ENCODE results near the gene OR51B2. TPM values are rescaled to one million over a fixed set of nuclear protein-coding genes. Genes with fewer than 3 reads are reported as not detected.

The OR51B2 gene
- polyA plus RNA-seq, 1 donor from 2014 or later = not detected

DNA sequence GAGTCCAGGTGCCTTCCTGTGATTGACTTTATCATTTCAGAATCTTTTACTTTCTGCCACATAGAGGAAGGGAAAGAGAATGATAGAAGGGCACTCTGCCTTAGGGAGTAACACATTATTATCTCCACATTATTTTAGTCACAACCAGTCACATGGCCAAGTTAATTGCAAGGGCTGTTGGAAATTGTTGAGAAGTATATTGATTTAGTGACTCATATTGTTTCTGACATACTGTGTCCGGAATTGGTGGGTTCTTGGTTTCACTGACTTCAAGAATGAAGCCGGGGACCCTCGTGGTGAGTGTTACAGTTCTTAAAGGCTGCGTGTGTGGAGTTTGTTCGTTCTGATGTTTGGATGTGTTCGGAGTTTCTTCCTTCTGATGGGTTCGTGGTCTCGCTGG, 31.1 kb downstream of the OR51B2 start:
- no peaks in the 10 kb centered on the region for H3K27me3 ChIP-seq (ENCODE audit: insufficient read depth, low read depth, low read length)
- no peaks in the 10 kb centered on the region for H3K9me3 ChIP-seq (ENCODE audit: low read length)
- no peak overlapping the region for H3K27ac ChIP-seq (ENCODE audit: low read length)
- H4K20me1 ChIP-seq (ENCODE audit: insufficient read depth) = no peaks in the 10 kb centered on the region
- no peaks in the 10 kb centered on the region for H3K79me2 ChIP-seq (replicated peaks; ENCODE audit: insufficient read depth, low read length)
- TF ChIP-seq RAD21 (conservative IDR thresholded peaks at IDR 0.05) = no peak
- no peak for TF ChIP-seq EZH2 (IDR thresholded peaks at IDR 0.05; ENCODE audit: borderline replicate concordance, insufficient read depth, low read length, poor library complexity, severe bottlenecking)
- TF ChIP-seq TAF1 (IDR thresholded peaks at IDR 0.05; ENCODE audit: low read depth) = no peak
- TF ChIP-seq, protein P1, sequence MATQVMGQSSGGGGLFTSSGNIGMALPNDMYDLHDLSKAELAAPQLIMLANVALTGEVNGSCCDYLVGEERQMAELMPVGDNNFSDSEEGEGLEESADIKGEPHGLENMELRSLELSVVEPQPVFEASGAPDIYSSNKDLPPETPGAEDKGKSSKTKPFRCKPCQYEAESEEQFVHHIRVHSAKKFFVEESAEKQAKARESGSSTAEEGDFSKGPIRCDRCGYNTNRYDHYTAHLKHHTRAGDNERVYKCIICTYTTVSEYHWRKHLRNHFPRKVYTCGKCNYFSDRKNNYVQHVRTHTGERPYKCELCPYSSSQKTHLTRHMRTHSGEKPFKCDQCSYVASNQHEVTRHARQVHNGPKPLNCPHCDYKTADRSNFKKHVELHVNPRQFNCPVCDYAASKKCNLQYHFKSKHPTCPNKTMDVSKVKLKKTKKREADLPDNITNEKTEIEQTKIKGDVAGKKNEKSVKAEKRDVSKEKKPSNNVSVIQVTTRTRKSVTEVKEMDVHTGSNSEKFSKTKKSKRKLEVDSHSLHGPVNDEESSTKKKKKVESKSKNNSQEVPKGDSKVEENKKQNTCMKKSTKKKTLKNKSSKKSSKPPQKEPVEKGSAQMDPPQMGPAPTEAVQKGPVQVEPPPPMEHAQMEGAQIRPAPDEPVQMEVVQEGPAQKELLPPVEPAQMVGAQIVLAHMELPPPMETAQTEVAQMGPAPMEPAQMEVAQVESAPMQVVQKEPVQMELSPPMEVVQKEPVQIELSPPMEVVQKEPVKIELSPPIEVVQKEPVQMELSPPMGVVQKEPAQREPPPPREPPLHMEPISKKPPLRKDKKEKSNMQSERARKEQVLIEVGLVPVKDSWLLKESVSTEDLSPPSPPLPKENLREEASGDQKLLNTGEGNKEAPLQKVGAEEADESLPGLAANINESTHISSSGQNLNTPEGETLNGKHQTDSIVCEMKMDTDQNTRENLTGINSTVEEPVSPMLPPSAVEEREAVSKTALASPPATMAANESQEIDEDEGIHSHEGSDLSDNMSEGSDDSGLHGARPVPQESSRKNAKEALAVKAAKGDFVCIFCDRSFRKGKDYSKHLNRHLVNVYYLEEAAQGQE (IDR thresholded peaks at IDR 0.05; ENCODE audit: borderline replicate concordance) = no peak
- no peak for TF ChIP-seq SMC3 (conservative IDR thresholded peaks at IDR 0.05; ENCODE audit: poor library complexity)
- TF ChIP-seq POLR2AphosphoS5 (IDR thresholded peaks at IDR 0.05) = no peak
- no peak for TF ChIP-seq EP300 (conservative IDR thresholded peaks at IDR 0.05; ENCODE audit: poor library complexity, severe bottlenecking)
- TF ChIP-seq, protein P2, sequence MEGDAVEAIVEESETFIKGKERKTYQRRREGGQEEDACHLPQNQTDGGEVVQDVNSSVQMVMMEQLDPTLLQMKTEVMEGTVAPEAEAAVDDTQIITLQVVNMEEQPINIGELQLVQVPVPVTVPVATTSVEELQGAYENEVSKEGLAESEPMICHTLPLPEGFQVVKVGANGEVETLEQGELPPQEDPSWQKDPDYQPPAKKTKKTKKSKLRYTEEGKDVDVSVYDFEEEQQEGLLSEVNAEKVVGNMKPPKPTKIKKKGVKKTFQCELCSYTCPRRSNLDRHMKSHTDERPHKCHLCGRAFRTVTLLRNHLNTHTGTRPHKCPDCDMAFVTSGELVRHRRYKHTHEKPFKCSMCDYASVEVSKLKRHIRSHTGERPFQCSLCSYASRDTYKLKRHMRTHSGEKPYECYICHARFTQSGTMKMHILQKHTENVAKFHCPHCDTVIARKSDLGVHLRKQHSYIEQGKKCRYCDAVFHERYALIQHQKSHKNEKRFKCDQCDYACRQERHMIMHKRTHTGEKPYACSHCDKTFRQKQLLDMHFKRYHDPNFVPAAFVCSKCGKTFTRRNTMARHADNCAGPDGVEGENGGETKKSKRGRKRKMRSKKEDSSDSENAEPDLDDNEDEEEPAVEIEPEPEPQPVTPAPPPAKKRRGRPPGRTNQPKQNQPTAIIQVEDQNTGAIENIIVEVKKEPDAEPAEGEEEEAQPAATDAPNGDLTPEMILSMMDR (IDR thresholded peaks at IDR 0.05; ENCODE audit: poor library complexity, severe bottlenecking) = no peak
- no peak for TF ChIP-seq MXI1 (conservative IDR thresholded peaks at IDR 0.05; ENCODE audit: poor library complexity, severe bottlenecking)
- no peak overlapping the region for H3K9ac ChIP-seq (ENCODE audit: low read length)
- H3K4me3 ChIP-seq (ENCODE audit: low read length) = no peak overlapping the region
- H2AFZ ChIP-seq (ENCODE audit: low read depth, low read length) = no peak overlapping the region
- no peaks in the 10 kb centered on the region for H3K9me2 ChIP-seq (ENCODE audit: insufficient read depth, low read length)
- H3F3A ChIP-seq (ENCODE audit: insufficient read depth, low read length, poor library complexity, severe bottlenecking) = no peaks in the 10 kb centered on the region
- no peaks in the 10 kb centered on the region for H3K36me3 ChIP-seq (ENCODE audit: insufficient read depth, low read length)
- H3K4me2 ChIP-seq (ENCODE audit: low read length) = no peak overlapping the region

DNA sequence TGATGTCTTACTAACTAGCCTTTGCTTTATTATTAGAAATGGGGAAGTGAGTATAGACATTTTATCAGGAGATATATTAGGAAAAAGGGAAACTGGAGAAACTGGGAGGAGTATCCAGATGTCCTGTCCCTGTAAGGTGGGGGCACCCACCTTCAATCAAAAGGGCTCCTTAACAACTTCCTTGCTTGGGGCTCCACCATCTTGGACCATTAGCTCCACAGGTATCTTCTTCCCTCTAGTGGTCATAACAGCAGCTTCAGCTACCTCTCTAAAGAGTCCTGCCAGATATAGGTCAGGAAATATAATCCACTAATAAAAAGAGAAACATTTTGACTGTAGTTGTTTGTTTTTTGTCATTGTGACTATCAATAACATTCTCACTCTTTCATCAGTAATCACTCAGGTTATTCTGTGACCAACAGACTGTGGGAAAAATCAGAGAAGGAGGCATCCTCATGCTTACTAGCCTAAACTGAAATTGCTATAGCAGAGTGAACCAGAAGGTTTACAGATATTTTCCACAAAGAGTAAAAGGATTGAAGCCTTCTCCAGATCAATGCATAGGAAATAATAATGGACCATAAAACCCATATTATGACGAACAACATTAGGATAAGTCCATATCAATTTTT, 32.8 kb downstream of the OR51B2 start:
- Histone ChIP-seq H3F3A (ENCODE audit: insufficient read depth, low read length, poor library complexity, severe bottlenecking) (no peaks in the 10 kb centered on the region), H3K4me2 (ENCODE audit: low read length) (no peak overlapping the region), H3K27ac (ENCODE audit: low read length) (no peak overlapping the region), H3K79me2 (replicated peaks; ENCODE audit: insufficient read depth, low read length) (no peaks in the 10 kb centered on the region), H3K9me2 (ENCODE audit: insufficient read depth, low read length) (no peaks in the 10 kb centered on the region), H3K9me3 (ENCODE audit: low read length) (no peaks in the 10 kb centered on the region), H3K27me3 (ENCODE audit: insufficient read depth, low read depth, low read length) (no peaks in the 10 kb centered on the region), H2AFZ (ENCODE audit: low read depth, low read length) (no peak overlapping the region), H4K20me1 (ENCODE audit: insufficient read depth) (no peaks in the 10 kb centered on the region), H3K9ac (ENCODE audit: low read length) (no peak overlapping the region), H3K4me3 (ENCODE audit: low read length) (no peak overlapping the region), H3K36me3 (ENCODE audit: insufficient read depth, low read length) (no peaks in the 10 kb centered on the region)
- TF ChIP-seq EP300 (conservative IDR thresholded peaks at IDR 0.05; ENCODE audit: poor library complexity, severe bottlenecking) (no peak), POLR2AphosphoS5 (IDR thresholded peaks at IDR 0.05) (no peak), SMC3 (conservative IDR thresholded peaks at IDR 0.05; ENCODE audit: poor library complexity) (no peak), TAF1 (IDR thresholded peaks at IDR 0.05; ENCODE audit: low read depth) (no peak), EZH2 (IDR thresholded peaks at IDR 0.05; ENCODE audit: borderline replicate concordance, insufficient read depth, low read length, poor library complexity, severe bottlenecking) (no peak), MXI1 (conservative IDR thresholded peaks at IDR 0.05; ENCODE audit: poor library complexity, severe bottlenecking) (no peak), RAD21 (conservative IDR thresholded peaks at IDR 0.05) (no peak)
- TF ChIP-seq, protein P1 (IDR thresholded peaks at IDR 0.05; ENCODE audit: borderline replicate concordance) = no peak
- TF ChIP-seq, protein P2 (IDR thresholded peaks at IDR 0.05; ENCODE audit: poor library complexity, severe bottlenecking) = no peak
